Gastrocnemius medialis (tissue), 4 donors: ENCODE results near the gene SMG5. TPM values are rescaled to one million over a fixed set of nuclear protein-coding genes. Genes with fewer than 3 reads are reported as not detected.

ENCODE experiments used
- ATAC-seq, 2 donors: fragments of 150-250 bp; one replicate each; pipeline ENCODE4 v1.9.1; 2016
- DNase-seq, 2 donors: peaks; one replicate each; pipeline ENCODE4 v3.0.0-alpha.2; 2019
- H3K27ac ChIP-seq, 4 donors: fragments of 200-600 bp; sonication (generic); 1 replicate in 1 of 4; 2 replicates in 3 of 4; pipeline ENCODE4 v1.5.1; 2016 to 2018; ENCODE audit warnings: mild to moderate bottlenecking in 2 of 4, moderate library complexity in 1 of 4
- H3K27me3 ChIP-seq, 3 donors: fragments of 200-600 bp; sonication (generic) in 2 of 3; 1 replicate in 1 of 3; 2 replicates in 2 of 3; pipeline versions ENCODE4 v1.5.1 to v1.6.0; 2016 to 2019; ENCODE audit warnings: mild to moderate bottlenecking in 1 of 3, moderate library complexity in 1 of 3
- H3K36me3 ChIP-seq, 2 donors: fragments of 200-600 bp; sonication (generic) in 1 of 2; one replicate each; pipeline ENCODE4 v1.5.1; 2017 to 2018
- H3K4me1 ChIP-seq, 2 donors: fragments of 200-600 bp; sonication (generic) in 1 of 2; one replicate each; pipeline ENCODE4 v1.5.1; 2016 to 2017; ENCODE audit warnings: mild to moderate bottlenecking in 2 of 2
- H3K4me3 ChIP-seq, 4 donors: fragments of 200-600 bp; sonication (generic) in 3 of 4; 1 replicate in 1 of 4; 2 replicates in 3 of 4; pipeline ENCODE4 v1.5.1; 2016 to 2019; ENCODE audit warnings: mild to moderate bottlenecking in 2 of 4
- H3K9me3 ChIP-seq, 3 donors: fragments of 200-600 bp; sonication (generic) in 2 of 3; 1 replicate in 1 of 3; 2 replicates in 2 of 3; pipeline ENCODE4 v1.5.1; 2016 to 2019
- POLR2A ChIP-seq, 2 donors: fragments of 450-650 bp; IDR thresholded peaks; one replicate each; pipeline ENCODE4 v1.6.1; 2017; ENCODE audit warnings: antibody characterized with exemption in 2 of 2, mild to moderate bottlenecking in 2 of 2, moderate library complexity in 2 of 2
- in situ Hi-C, 4 donors: fragments of 200-750 bp; cut with MboI; loops; one replicate each; pipeline versions ENCODE4 v1.15.0 to v1.8.0; 2017; ENCODE audit warnings: low sequenced_read_pairs in 4 of 4
- intact Hi-C: fragments of 100-400 bp; cut with DNase I; formaldehyde crosslinking; loops from one replicate; pipeline ENCODE4 v1.15.1; 2023; ENCODE audit warnings: low total_unique reads
- total RNA-seq, 4 donors: library from RNA; depleted of rRNA; stranded (reverse); fragments of >200 nt; gene quantifications; one replicate each; pipeline versions ENCODE4 v1.1.0 to v1.2.3, GENCODE V29; 2016
- TF ChIP-seq, protein P1 (sequence below), 5 experiments: fragments of 450-650 bp in 3 of 5; fragments of 200-600 bp in 2 of 5; sonication (generic) in 2 of 5; IDR thresholded peaks in 4 of 5; conservative IDR thresholded peaks in 1 of 5; 1 replicate in 4 of 5; 2 replicates in 1 of 5; pipeline ENCODE4 v1.5.1; 2016 to 2019; ENCODE audit warnings: antibody characterized with exemption in 5 of 5, mild to moderate bottlenecking in 3 of 5, moderate library complexity in 3 of 5

The SMG5 gene
- total RNA-seq, 4 donors from 2014 or later = 47.4 to 83.1 (median 62.7) TPM

DNA sequence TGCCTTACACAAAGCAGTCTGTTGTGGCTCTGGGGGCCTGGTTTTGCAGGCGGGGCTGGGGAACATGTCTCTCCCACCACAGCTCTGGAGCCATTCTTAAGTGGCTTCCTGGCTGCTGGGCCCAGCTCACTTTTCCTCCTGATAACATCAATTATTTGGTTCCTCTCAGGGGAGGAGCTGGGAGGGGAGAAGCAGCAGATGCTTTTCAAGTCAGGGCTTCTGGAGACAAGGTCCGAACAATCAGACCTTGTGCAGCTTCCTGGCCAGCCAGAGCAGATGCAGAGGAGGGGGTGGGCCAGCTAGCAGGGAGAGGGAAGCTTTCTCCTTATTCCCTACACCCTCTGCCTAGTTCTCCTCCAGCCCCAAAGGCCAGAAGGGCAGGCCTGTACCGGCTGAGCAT lies 31.1 kb downstream of the SMG5 start:
- peaks cover 0 to 2% (median 0%) of the 10 kb centered on the region in 3 donors for H3K27me3 ChIP-seq
- ATAC-seq = peak in 1 of 2 donors; percentile 38
- no peak for DNase-seq
- H3K27ac ChIP-seq = peak overlapping the region in 1 of 4 donors; percentile 20
- peaks cover 0 to 7% of the 10 kb centered on the region in 2 donors for H3K4me1 ChIP-seq
- intact Hi-C loops = no loop called here
- in situ Hi-C loops = no loop called here
- TF ChIP-seq, protein P1, sequence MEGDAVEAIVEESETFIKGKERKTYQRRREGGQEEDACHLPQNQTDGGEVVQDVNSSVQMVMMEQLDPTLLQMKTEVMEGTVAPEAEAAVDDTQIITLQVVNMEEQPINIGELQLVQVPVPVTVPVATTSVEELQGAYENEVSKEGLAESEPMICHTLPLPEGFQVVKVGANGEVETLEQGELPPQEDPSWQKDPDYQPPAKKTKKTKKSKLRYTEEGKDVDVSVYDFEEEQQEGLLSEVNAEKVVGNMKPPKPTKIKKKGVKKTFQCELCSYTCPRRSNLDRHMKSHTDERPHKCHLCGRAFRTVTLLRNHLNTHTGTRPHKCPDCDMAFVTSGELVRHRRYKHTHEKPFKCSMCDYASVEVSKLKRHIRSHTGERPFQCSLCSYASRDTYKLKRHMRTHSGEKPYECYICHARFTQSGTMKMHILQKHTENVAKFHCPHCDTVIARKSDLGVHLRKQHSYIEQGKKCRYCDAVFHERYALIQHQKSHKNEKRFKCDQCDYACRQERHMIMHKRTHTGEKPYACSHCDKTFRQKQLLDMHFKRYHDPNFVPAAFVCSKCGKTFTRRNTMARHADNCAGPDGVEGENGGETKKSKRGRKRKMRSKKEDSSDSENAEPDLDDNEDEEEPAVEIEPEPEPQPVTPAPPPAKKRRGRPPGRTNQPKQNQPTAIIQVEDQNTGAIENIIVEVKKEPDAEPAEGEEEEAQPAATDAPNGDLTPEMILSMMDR (IDR thresholded peaks at IDR 0.05 in 4 of 5, conservative IDR thresholded peaks at IDR 0.05 in 1 of 5) = no peak
- no peak for TF ChIP-seq POLR2A (IDR thresholded peaks at IDR 0.05)
- H3K9me3 ChIP-seq = no peaks in the 10 kb centered on the region
- H3K4me3 ChIP-seq = no peak overlapping the region
- peaks cover 3 to 69% of the 10 kb centered on the region in 2 donors for H3K36me3 ChIP-seq

DNA sequence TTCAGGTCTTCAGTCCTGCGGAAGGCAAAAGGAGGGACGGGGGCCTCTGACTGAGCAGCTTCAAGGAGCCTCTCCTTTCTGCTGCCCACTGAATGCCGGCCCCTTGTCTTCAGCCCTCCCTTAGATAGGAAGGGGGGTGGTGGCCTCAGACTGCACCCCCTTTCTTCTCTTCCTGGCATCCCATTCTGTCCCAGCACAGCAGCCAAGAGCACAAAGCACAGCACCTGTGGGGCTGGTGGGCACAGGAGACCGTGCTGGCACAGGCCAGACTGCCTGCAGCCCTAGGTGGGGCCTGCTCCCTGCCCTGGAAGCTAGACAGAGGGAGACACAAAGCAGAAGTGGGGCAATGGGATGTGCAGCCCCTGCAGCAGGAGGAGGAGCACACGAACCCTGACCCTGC lies 33.0 kb downstream of the SMG5 start:
- no peak for TF ChIP-seq POLR2A (IDR thresholded peaks at IDR 0.05)
- ATAC-seq (no peak), DNase-seq (no peak)
- Histone ChIP-seq H3K36me3 (peaks cover 0 to 57% of the 10 kb centered on the region in 2 donors), H3K27ac (no peak overlapping the region), H3K4me1 (peaks cover 7 to 10% of the 10 kb centered on the region in 2 donors), H3K4me3 (no peak overlapping the region), H3K9me3 (no peaks in the 10 kb centered on the region), H3K27me3 (peaks cover 16 to 20% (median 19%) of the 10 kb centered on the region in 3 donors)
- intact Hi-C loops (no loop called here), in situ Hi-C loops (no loop called here)

DNA sequence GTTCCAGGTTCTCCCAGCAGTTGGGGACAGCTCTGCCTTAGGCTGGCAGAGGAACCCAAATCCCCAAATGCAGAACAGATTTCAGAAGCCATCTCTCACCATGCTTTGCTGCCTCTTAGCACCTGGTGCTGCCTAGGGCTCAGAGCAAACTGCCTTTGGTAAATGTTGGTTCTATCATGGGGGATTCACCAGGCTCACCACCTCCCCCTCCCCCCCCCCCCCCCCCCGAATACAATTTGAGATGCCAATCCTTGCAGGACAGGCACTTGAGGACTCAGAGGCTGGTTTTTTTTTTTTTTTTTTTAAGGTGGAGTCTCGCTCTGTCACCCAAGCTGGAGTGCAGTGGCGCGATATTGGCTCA lies 34.3 kb downstream of the SMG5 start:
- no peak for ATAC-seq
- peaks cover 7 to 10% of the 10 kb centered on the region in 2 donors for H3K4me1 ChIP-seq
- peaks cover 17 to 20% (median 20%) of the 10 kb centered on the region in 3 donors for H3K27me3 ChIP-seq
- peaks cover 0 to 44% of the 10 kb centered on the region in 2 donors for H3K36me3 ChIP-seq
- no peak for TF ChIP-seq POLR2A (IDR thresholded peaks at IDR 0.05)
- TF ChIP-seq, protein P1 (IDR thresholded peaks at IDR 0.05 in 4 of 5, conservative IDR thresholded peaks at IDR 0.05 in 1 of 5) = no peak
- no peaks in the 10 kb centered on the region for H3K9me3 ChIP-seq
- H3K4me3 ChIP-seq = no peak overlapping the region
- in situ Hi-C loops (no loop called here), intact Hi-C loops (no loop called here)
- H3K27ac ChIP-seq = no peak overlapping the region
- DNase-seq = no peak

DNA sequence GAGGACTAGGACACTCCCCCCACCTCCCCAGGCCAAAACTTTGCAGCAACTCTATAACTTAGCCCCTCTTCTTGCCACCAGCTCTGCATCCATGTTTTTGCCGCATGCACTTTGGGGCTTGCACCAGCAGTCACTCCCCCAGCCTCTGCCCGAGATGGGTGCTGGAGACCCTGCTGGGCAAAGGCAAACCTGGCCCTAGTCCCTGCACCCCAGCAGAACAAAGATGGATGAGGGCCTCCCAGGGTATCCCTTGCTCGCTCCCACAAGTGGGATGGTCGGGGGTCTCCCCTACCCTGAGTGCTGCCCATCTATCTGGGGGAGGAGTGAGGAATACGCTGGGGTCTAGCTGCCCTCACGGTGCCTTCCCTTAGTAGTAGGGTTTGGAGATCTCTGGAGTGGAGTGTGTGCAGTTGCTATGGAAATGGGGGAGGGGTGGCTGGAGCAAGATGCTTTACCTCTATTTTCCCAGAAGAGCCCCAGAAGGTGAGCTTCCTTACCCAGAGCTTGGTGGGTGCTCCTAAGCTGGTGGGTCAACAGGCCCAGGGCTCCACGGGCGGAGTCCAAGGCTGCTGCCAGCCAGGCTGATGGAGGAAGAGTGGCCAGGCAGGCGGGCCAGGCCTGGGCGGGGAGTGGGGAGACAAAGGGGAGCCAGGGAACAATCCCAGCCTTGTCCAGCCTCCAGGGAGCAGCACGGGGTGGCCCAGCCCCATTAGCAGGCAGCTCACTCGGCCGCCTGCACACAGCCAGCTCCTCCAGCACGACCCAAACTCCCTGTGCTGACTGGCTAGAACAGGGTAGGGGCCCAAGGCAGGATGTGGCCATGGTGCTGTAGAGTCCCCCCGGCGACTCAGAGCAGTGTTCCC lies 34.9 kb downstream of the SMG5 start, which contains the start of gene PAQR6:
PAQR6 (minus strand) TSS at position 597 of the 863 bp plus-strand sequence. CDS start 1,325 bp downstream, outside the sequence.
- in situ Hi-C loops (no loop called here), intact Hi-C loops (no loop called here)
- Histone ChIP-seq H3K27ac (no peak within 1 kb of the TSS), H3K27me3 (peaks cover 17 to 20% (median 20%) of the 10 kb centered on the region in 3 donors), H3K4me1 (peaks cover 7 to 10% of the 10 kb centered on the region in 2 donors), H3K36me3 (peaks cover 0 to 38% of the 10 kb centered on the region in 2 donors), H3K4me3 (no peak within 1 kb of the TSS), H3K9me3 (no peaks in the 10 kb centered on the region)
- TF ChIP-seq, protein P1 (IDR thresholded peaks at IDR 0.05 in 4 of 5, conservative IDR thresholded peaks at IDR 0.05 in 1 of 5) = no peak
- TF ChIP-seq POLR2A (IDR thresholded peaks at IDR 0.05) = no peak
- DNase-seq (no peak), ATAC-seq (peak in 1 of 2 donors; percentile 9)

DNA sequence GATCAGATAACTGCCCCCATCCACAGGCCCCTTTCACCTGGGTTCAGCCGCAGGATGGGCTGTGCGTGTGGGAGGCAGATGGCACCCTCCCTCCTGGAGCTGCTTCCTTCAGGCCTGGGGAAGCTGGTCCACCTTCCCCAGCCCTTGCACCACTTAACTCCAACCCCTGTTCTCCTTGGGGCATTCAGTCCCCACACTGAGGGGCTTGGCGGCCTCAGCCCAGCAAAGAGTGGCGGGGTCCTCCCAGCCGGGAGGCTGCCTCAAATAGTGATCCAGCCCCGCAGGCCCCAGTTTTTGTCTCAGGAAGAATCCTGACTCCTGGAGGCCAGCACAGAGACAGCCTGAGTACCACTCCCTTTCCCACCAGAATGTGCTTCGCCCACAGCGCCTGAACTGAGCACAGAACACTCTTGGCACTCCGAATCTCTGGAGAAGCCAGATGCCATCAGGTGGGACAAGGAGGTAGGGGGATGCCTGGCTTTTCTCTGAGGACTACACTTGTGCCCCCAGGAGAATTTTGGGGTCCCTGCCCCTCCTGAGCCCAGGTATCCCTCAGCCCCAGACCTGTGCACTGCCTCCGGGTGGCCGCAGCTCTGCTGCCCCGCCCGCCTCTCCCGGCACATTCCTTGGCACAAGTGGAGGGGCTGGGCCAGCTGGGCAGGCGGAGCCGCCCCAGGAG lies 35.7 kb downstream of the SMG5 start:
- H3K36me3 ChIP-seq = peaks cover 0 to 30% of the 10 kb centered on the region in 2 donors
- H3K27me3 ChIP-seq = peaks cover 17 to 20% (median 20%) of the 10 kb centered on the region in 3 donors
- no peak overlapping the region for H3K4me3 ChIP-seq
- peak in 1 of 2 donors; percentile 35 for DNase-seq
- peaks cover 7 to 10% of the 10 kb centered on the region in 2 donors for H3K4me1 ChIP-seq
- in situ Hi-C loops (no loop called here), intact Hi-C loops (no loop called here)
- TF ChIP-seq, protein P1 (IDR thresholded peaks at IDR 0.05 in 4 of 5, conservative IDR thresholded peaks at IDR 0.05 in 1 of 5) = no peak
- no peak for TF ChIP-seq POLR2A (IDR thresholded peaks at IDR 0.05)
- ATAC-seq = peak in 1 of 2 donors; percentile 19
- H3K9me3 ChIP-seq = no peaks in the 10 kb centered on the region
- H3K27ac ChIP-seq = no peak overlapping the region
